GM12891 (cell line): ENCODE results near the gene UXS1.

Experiments used
- DNase-seq: peaks from one replicate; pipeline ENCODE4 v3.0.0; 2011; ENCODE audit warnings: low spot score; ENCODE audit not compliant: insufficient read length
- FAIRE-seq: peaks from 2 replicates; lab custom pipeline; 2011; peaks lifted over from hg19 to GRCh38; lab: Jason Lieb, UNC
- PAX5 ChIP-seq: IDR thresholded peaks from 2 replicates; pipeline ENCODE4 v1.6.1; 2011; ENCODE audit warnings: low read length, moderate library complexity, mild to moderate bottlenecking; ENCODE audit not compliant: insufficient read depth, severe bottlenecking
- POLR2A ChIP-seq: IDR thresholded peaks from 2 replicates; pipeline ENCODE4 v1.6.1; 2011; ENCODE audit warnings: low read depth, low read length, control low read depth
- POLR2AphosphoS5 ChIP-seq: IDR thresholded peaks from 2 replicates; pipeline ENCODE4 v1.6.1; 2011; ENCODE audit warnings: low read depth, low read length, control low read depth
- POU2F2 ChIP-seq: IDR thresholded peaks from 2 replicates; pipeline ENCODE4 v1.6.1; 2011; ENCODE audit warnings: low read depth, mild to moderate bottlenecking, control low read depth, low read length, moderate library complexity
- SPI1 ChIP-seq: IDR thresholded peaks from 2 replicates; pipeline ENCODE4 v1.6.1; 2011; ENCODE audit warnings: low read depth, low read length, control low read depth
- TAF1 ChIP-seq: IDR thresholded peaks from 2 replicates; pipeline ENCODE4 v1.6.1; 2011; ENCODE audit warnings: low read depth, low read length, control low read depth

UXS1 gene

GRCh38 chr2:106105151-106105922, 88.8 kb downstream of the UXS1 start:
- no peak for FAIRE-seq
- no peak for TF ChIP-seq POLR2AphosphoS5
- DNase-seq = no peak

- TF ChIP-seq POLR2A (no peak), POU2F2 (no peak), PAX5 (no peak), POLR2AphosphoS5 (no peak), SPI1 (no peak), TAF1 (no peak)
- DNase-seq = peak; percentile 65
- FAIRE-seq = peak; percentile 92
These were observed 89.6 kb downstream of the UXS1 start for GRCh38 chr2:106104332-106105062.

GRCh38 chr2:106099691-106100090, 94.4 kb downstream of the UXS1 start:
- TF ChIP-seq POLR2A = no peak
- no peak for TF ChIP-seq POLR2AphosphoS5
- no peak for TF ChIP-seq SPI1
- TF ChIP-seq PAX5 = no peak
- TF ChIP-seq POU2F2 = no peak
- TF ChIP-seq TAF1 = no peak
- DNase-seq (no peak), FAIRE-seq (no peak)

- FAIRE-seq (no peak), DNase-seq (no peak)
- TF ChIP-seq TAF1 = no peak
- no peak for TF ChIP-seq PAX5
These were observed 95.4 kb downstream of the UXS1 start for GRCh38 chr2:106098664-106099063.

- no peak for DNase-seq
- FAIRE-seq = peak; percentile 40
These were observed 96.0 kb downstream of the UXS1 start for GRCh38 chr2:106098081-106098480.

GRCh38 chr2:106097038-106098000, 96.8 kb downstream of the UXS1 start:
- no peak for DNase-seq
- FAIRE-seq = no peak
- TF ChIP-seq POLR2A = no peak
- TF ChIP-seq PAX5 = no peak
- no peak for TF ChIP-seq TAF1
- no peak for TF ChIP-seq SPI1
- TF ChIP-seq POLR2AphosphoS5 = no peak
- TF ChIP-seq POU2F2 = no peak

More at GRCh38 chr2:106098081-106098480, 96.0 kb downstream of the UXS1 start:
- TF ChIP-seq PAX5 (no peak), TAF1 (no peak), POU2F2 (no peak), POLR2A (no peak), SPI1 (no peak), POLR2AphosphoS5 (no peak)

- peak; percentile 48 for TF ChIP-seq SPI1
- no peak for TF ChIP-seq POLR2A
- no peak for DNase-seq
These were observed 97.6 kb downstream of the UXS1 start for GRCh38 chr2:106096299-106097037.

GRCh38 chr2:106095478-106096298, 98.4 kb downstream of the UXS1 start:
- DNase-seq (no peak), FAIRE-seq (peak; percentile 31)
- TF ChIP-seq POLR2AphosphoS5 (no peak), POLR2A (no peak), POU2F2 (no peak), PAX5 (no peak), TAF1 (no peak), SPI1 (0 out of 2 replicates have a peak, but pooled peaks have one; percentile 23)

More at GRCh38 chr2:106096299-106097037, 97.6 kb downstream of the UXS1 start:
- peak; percentile 90 for FAIRE-seq
